WTC11 (cell line): ENCODE data around the gene CSH1. TPM values are rescaled to one million over a fixed set of nuclear protein-coding genes. Genes with fewer than 3 reads are reported as not detected.
"Not testable (repeated sequence)": the region's sequence is repeated elsewhere in the genome, so short reads cannot be mapped to it uniquely, and the experiment has no call there.

Experiments used
- ATAC-seq: fragments of 200-7000 bp; cut with Tn5 transposase; 2 replicates; pipeline ENCODE4 v1.10.0; 2021; ENCODE audit warnings: mild to moderate bottlenecking, moderate library complexity
- CTCF ChIA-PET: fragments of 300-600 bp; sonication (Branson Sonifier 250); formaldehyde crosslinking; loops from one replicate; lab custom pipeline; 2021; ENCODE audit warnings: antibody characterized with exemption; lab: Charles Lee
- POLR2A ChIA-PET: fragments of 350-600 bp; sonication (Branson Sonifier 250); formaldehyde crosslinking; loops from one replicate; lab custom pipeline; 2021; ENCODE audit warnings: antibody characterized with exemption; lab: Charles Lee
- DNase-seq: peaks from one replicate; pipeline ENCODE4 v3.0.0; 2021; ENCODE audit warnings: low spot score
- H3K27ac Mint-ChIP-seq: 2 replicates; pipeline ENCODE4 v1.8.0; 2021; ENCODE audit warnings: mixed read lengths
- H3K27me3 Mint-ChIP-seq: 2 replicates; pipeline ENCODE4 v1.8.0; 2021; ENCODE audit warnings: low read depth, mild to moderate bottlenecking, moderate library complexity, mixed read lengths
- H3K36me3 Mint-ChIP-seq: 2 replicates; pipeline ENCODE4 v1.8.0; 2021; ENCODE audit warnings: mixed read lengths
- H3K4me1 Mint-ChIP-seq: 2 replicates; pipeline ENCODE4 v1.8.0; 2022; ENCODE audit warnings: mixed read lengths
- H3K4me3 Mint-ChIP-seq: 2 replicates; pipeline ENCODE4 v1.8.0; 2021; ENCODE audit warnings: mild to moderate bottlenecking, moderate library complexity, mixed read lengths
- H3K9me3 Mint-ChIP-seq: 2 replicates; pipeline ENCODE4 v1.8.0; 2021; ENCODE audit warnings: mixed read lengths
- ATF1 ChIP-seq: sonication (generic); formaldehyde crosslinking; IDR thresholded peaks from 2 replicates; pipeline ENCODE4 v1.8.1; 2023; ENCODE audit warnings: mild to moderate bottlenecking, moderate library complexity, missing genetic modification reagents
- CREM ChIP-seq: sonication (generic); formaldehyde crosslinking; IDR thresholded peaks from 2 replicates; pipeline ENCODE4 v1.8.1; 2022; ENCODE audit warnings: mild to moderate bottlenecking, missing genetic modification reagents, moderate library complexity
- ETV6 ChIP-seq: sonication (generic); formaldehyde crosslinking; IDR thresholded peaks from 2 replicates; pipeline ENCODE4 v1.8.1; 2022; ENCODE audit warnings: mild to moderate bottlenecking, missing genetic modification reagents
- GRHL2 ChIP-seq: fragments of 250-450 bp; sonication (Bioruptor Pico); IDR thresholded peaks from 2 replicates; pipeline ENCODE4 v1.8.0; 2022; ENCODE audit warnings: mild to moderate bottlenecking, moderate library complexity; ENCODE audit not compliant: insufficient replicate concordance, severe bottlenecking
- RORB ChIP-seq: fragments of 250-450 bp; sonication (Bioruptor Pico); IDR thresholded peaks from 2 replicates; pipeline ENCODE4 v1.9.0; 2021; ENCODE audit warnings: mild to moderate bottlenecking
- SP1 ChIP-seq: sonication (generic); formaldehyde crosslinking; conservative IDR thresholded peaks from 2 replicates; pipeline ENCODE4 v1.8.1; 2022; ENCODE audit warnings: missing genetic modification reagents
- TP53 ChIP-seq: sonication (generic); formaldehyde crosslinking; IDR thresholded peaks from 2 replicates; pipeline ENCODE4 v1.8.1; 2023; ENCODE audit warnings: mild to moderate bottlenecking, missing genetic modification reagents
- ZBTB21 ChIP-seq: sonication (generic); formaldehyde crosslinking; IDR thresholded peaks from 2 replicates; pipeline ENCODE4 v1.8.1; 2023; ENCODE audit warnings: mild to moderate bottlenecking, missing genetic modification reagents, borderline replicate concordance
- ZNF416 ChIP-seq: fragments of 250-450 bp; sonication (Bioruptor Pico); IDR thresholded peaks from 2 replicates; pipeline ENCODE4 v1.9.0; 2021; ENCODE audit warnings: mild to moderate bottlenecking, inconsistent platforms
- ZNF671 ChIP-seq: fragments of 250-450 bp; sonication (Bioruptor Pico); IDR thresholded peaks from 2 replicates; pipeline ENCODE4 v1.8.0; 2021; ENCODE audit warnings: mild to moderate bottlenecking
- total RNA-seq: library from RNA; stranded (reverse); gene quantifications from 3 replicates; pipeline ENCODE4 v1.2.3, GENCODE V29; 2021
- TF ChIP-seq, protein P1 (sequence below): sonication (generic); formaldehyde crosslinking; IDR thresholded peaks from 2 replicates; pipeline ENCODE4 v1.8.0; 2022; ENCODE audit warnings: mild to moderate bottlenecking, missing genetic modification reagents

Gene CSH1
- total RNA-seq, 1 experiment from 2014 or later = not detected

DNA sequence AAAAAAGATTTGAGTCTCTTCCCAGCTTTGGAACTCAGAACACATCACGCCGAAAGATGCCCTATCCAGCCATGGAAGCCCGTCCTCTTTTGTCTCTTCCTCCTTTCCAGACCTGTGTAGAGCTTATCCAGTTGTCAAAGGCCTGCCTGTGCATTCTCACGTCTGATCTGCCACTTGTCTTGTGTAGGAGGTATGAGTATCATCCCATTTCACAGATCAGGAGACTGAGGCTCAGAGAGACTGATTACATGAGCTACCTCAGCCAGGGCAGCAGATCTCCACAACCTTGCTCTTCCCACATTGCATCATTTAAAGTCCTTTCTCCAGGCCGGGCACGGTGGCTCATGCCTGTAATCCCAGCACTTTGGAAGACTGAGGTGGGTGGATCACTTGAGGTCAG, 21.7 kb downstream of the CSH1 start:
- not testable (repeated sequence) for DNase-seq, H3K36me3 Mint-ChIP-seq, H3K4me3 Mint-ChIP-seq, H3K27ac Mint-ChIP-seq, H3K27me3 Mint-ChIP-seq, ATAC-seq, H3K9me3 Mint-ChIP-seq, H3K4me1 Mint-ChIP-seq
- ChIA-PET POLR2A (interaction anchor here (1.0 kb wide), 1 partner anchor 36 kb away, joined by 3 read pairs; the partner anchor contains the start of gene CSHL1), CTCF (interaction anchor here (0.6 to 2.7 kb wide), 12 partner anchors 8 to 259 kb away, joined by 3 to 44 read pairs (median 4); partner anchors contain the start of genes CSHL1 and GH1)

GRCh38 chr17:63874061-63874626, 22.2 kb downstream of the CSH1 start:
- not testable (repeated sequence) for H3K27me3 Mint-ChIP-seq, H3K4me1 Mint-ChIP-seq, H3K27ac Mint-ChIP-seq, H3K4me3 Mint-ChIP-seq, H3K36me3 Mint-ChIP-seq, H3K9me3 Mint-ChIP-seq
- DNase-seq = peak; percentile 22
- POLR2A ChIA-PET = interaction anchor here (1.0 kb wide), 1 partner anchor 37 kb away, joined by 3 read pairs; the partner anchor contains the start of gene CSHL1
- peak; percentile 89 for ATAC-seq
- CTCF ChIA-PET = interaction anchor here (0.5 to 2.7 kb wide), 13 partner anchors 8 to 259 kb away, joined by 3 to 44 read pairs (median 4); partner anchors contain the start of genes CSHL1 and GH1

DNA sequence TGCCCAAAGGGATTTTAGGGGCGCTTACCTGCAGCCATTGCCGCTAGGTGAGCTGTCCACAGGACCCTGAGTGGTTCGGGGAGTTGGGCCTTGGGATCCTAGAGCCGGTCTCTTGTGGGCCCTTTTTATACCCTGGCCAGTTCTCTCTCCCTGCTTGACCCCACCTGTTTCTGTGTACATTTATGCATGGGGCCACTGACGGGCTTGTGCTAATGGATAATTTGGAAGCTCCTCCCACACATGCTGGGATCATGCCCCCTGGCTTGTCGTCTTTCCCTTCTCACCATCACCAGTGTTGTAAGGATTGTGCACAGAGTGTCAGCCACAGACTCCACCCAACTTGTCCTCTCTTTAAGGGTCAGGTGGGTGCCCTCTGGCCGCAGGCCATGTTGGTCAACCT, 22.8 kb downstream of the CSH1 start, which contains the start of gene CSH2:
TSS of gene CSH2 (minus strand) at position 101 of the 400 bp plus-strand sequence. CDS start at position 38, 63 bp downstream.
- H3K9me3 Mint-ChIP-seq, ATAC-seq, H3K27me3 Mint-ChIP-seq, H3K27ac Mint-ChIP-seq, POLR2A ChIA-PET, DNase-seq, H3K4me3 Mint-ChIP-seq, H3K36me3 Mint-ChIP-seq: not testable (repeated sequence)
- CTCF ChIA-PET = interaction anchor here (0.5 to 2.7 kb wide), 7 partner anchors 8 to 183 kb away, joined by 3 to 44 read pairs (median 4); partner anchors contain the start of genes CSHL1 and GH1
- peaks cover 11% of the 10 kb centered on the region for H3K4me1 Mint-ChIP-seq

- CTCF ChIA-PET, DNase-seq, H3K9me3 Mint-ChIP-seq, H3K27me3 Mint-ChIP-seq, ATAC-seq, H3K36me3 Mint-ChIP-seq, POLR2A ChIA-PET, H3K27ac Mint-ChIP-seq, H3K4me3 Mint-ChIP-seq: not testable (repeated sequence)
- peaks cover 11% of the 10 kb centered on the region for H3K4me1 Mint-ChIP-seq
Observed at GRCh38 chr17:63871646-63872365, 24.6 kb downstream of the CSH1 start.

- H3K27ac Mint-ChIP-seq, ATAC-seq, H3K9me3 Mint-ChIP-seq, H3K27me3 Mint-ChIP-seq, H3K36me3 Mint-ChIP-seq, DNase-seq, POLR2A ChIA-PET, H3K4me3 Mint-ChIP-seq: not testable (repeated sequence)
- peaks cover 14% of the 10 kb centered on the region for H3K4me1 Mint-ChIP-seq
- CTCF ChIA-PET = interaction anchor here (0.6 to 1.8 kb wide), 10 partner anchors 11 to 263 kb away, joined by 3 to 10 read pairs (median 3); partner anchors contain the start of gene GH2
Observed at GRCh38 chr17:63870292-63870665, 26.1 kb downstream of the CSH1 start.

GRCh38 chr17:63869491-63870291, 26.7 kb downstream of the CSH1 start:
- H3K9me3 Mint-ChIP-seq = not testable (repeated sequence)

GRCh38 chr17:63866625-63867024, 29.7 kb downstream of the CSH1 start:
- ATAC-seq (peak; percentile 87), DNase-seq (peak; percentile 50)
- POLR2A ChIA-PET, H3K36me3 Mint-ChIP-seq, H3K27ac Mint-ChIP-seq, H3K4me3 Mint-ChIP-seq, H3K9me3 Mint-ChIP-seq, H3K27me3 Mint-ChIP-seq: not testable (repeated sequence)
- CTCF ChIA-PET = interaction anchor here (0.7 to 4.4 kb wide), 21 partner anchors 8 to 630 kb away, joined by 3 to 43 read pairs (median 5); partner anchors contain the start of genes CSHL1, GH1, GH2 and POLG2
- H3K4me1 Mint-ChIP-seq = peaks cover 12% of the 10 kb centered on the region

More at GRCh38 chr17:63869491-63870291, 26.7 kb downstream of the CSH1 start:
- POLR2A ChIA-PET, H3K27me3 Mint-ChIP-seq, H3K36me3 Mint-ChIP-seq, H3K27ac Mint-ChIP-seq, H3K4me3 Mint-ChIP-seq: not testable (repeated sequence)
- ATAC-seq (peak; percentile 56), DNase-seq (peak; percentile 20)
- CTCF ChIA-PET = interaction anchor here (0.6 to 1.8 kb wide), 10 partner anchors 10 to 264 kb away, joined by 3 to 10 read pairs (median 3); partner anchors contain the start of gene GH2
- H3K4me1 Mint-ChIP-seq = peaks cover 14% of the 10 kb centered on the region

DNA sequence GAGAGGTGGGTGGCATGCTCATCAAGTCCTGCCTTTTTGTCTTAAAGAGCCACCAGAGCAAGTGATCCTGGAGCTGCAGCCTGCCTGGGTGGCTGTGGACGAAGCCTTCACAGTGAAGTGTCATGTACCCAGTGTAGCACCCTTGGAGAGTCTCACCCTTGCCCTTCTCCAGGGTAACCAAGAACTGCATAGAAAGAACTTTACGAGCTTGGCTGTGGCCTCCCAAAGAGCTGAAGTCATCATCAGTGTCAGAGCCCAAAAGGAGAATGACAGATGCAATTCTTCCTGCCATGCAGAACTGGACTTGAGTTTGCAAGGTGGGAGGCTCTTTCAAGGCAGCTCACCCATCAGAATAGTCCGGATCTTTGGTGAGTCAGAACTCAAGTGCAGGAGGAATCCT, 37.1 kb downstream of the CSH1 start:
- ChIA-PET POLR2A (no interaction called here), CTCF (interaction anchor here (1.1 to 3.8 kb wide), 7 partner anchors 10 to 167 kb away, joined by 3 to 33 read pairs (median 9); partner anchors contain the start of genes CSHL1 and GH2)
- no peak for ATAC-seq
- Mint-ChIP-seq H3K36me3 (no peaks in the 10 kb centered on the region), H3K27me3 (peaks cover 52% of the 10 kb centered on the region), H3K9me3 (no peaks in the 10 kb centered on the region), H3K27ac (no peak overlapping the region), H3K4me1 (no peaks in the 10 kb centered on the region), H3K4me3 (no peak overlapping the region)
- no peak for DNase-seq
- TF ChIP-seq CREM (CRISPR knock-in tag) (no peak), ZNF671 (CRISPR knock-in tag) (no peak), ZBTB21 (no peak), RORB (CRISPR knock-in tag) (no peak), TP53 (CRISPR knock-in tag) (no peak), ETV6 (CRISPR knock-in tag) (no peak), SP1 (CRISPR knock-in tag) (no peak), GRHL2 (CRISPR knock-in tag) (no peak), ZNF416 (CRISPR knock-in tag) (no peak), ATF1 (no peak)
- TF ChIP-seq, protein P1, sequence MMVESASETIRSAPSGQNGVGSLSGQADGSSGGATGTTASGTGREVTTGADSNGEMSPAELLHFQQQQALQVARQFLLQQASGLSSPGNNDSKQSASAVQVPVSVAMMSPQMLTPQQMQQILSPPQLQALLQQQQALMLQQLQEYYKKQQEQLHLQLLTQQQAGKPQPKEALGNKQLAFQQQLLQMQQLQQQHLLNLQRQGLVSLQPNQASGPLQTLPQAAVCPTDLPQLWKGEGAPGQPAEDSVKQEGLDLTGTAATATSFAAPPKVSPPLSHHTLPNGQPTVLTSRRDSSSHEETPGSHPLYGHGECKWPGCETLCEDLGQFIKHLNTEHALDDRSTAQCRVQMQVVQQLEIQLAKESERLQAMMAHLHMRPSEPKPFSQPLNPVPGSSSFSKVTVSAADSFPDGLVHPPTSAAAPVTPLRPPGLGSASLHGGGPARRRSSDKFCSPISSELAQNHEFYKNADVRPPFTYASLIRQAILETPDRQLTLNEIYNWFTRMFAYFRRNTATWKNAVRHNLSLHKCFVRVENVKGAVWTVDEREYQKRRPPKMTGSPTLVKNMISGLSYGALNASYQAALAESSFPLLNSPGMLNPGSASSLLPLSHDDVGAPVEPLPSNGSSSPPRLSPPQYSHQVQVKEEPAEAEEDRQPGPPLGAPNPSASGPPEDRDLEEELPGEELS (CRISPR knock-in tag) = no peak
